HEK293 (cell line): ENCODE measurements around the gene MTCH2.

Source experiments
- REST ChIP-seq: fragments of 450-650 bp; formaldehyde crosslinking; IDR thresholded peaks from 2 replicates; pipeline ENCODE4 v1.5.1; 2016; ENCODE audit warnings: missing biosample characterization, missing genetic modification characterization
- ZNF692 ChIP-seq: fragments of 450-650 bp; formaldehyde crosslinking; IDR thresholded peaks from 2 replicates; pipeline ENCODE4 v1.5.1; 2016; ENCODE audit warnings: missing biosample characterization, missing genetic modification characterization

GRCh38 chr11:47669856-47670255, 27.5 kb upstream of the MTCH2 start:
- TF ChIP-seq ZNF692 (tag by site-specific recombination) (no peak), REST (tag by site-specific recombination) (no peak)
